B cell (primary cell): ENCODE measurements around the gene SLC4A3. TPM values are rescaled to one million over a fixed set of nuclear protein-coding genes. Genes with fewer than 3 reads are reported as not detected.

Source experiments
- ATAC-seq: fragments of 200-7000 bp; cut with Tn5 transposase; one replicate; pipeline ENCODE4 v1.10.0; 2021; ENCODE audit warnings: low read depth, mild to moderate bottlenecking, moderate number of reproducible peaks, moderate library complexity
- CTCF ChIA-PET: fragments of 350-600 bp; sonication (Branson Sonifier 250); formaldehyde crosslinking; loops from one replicate; lab custom pipeline; 2021; ENCODE audit warnings: antibody characterized with exemption, inconsistent platforms; lab: Charles Lee
- POLR2A ChIA-PET: fragments of 350-600 bp; sonication (Branson Sonifier 250); formaldehyde crosslinking; loops from one replicate; lab custom pipeline; 2021; ENCODE audit warnings: antibody characterized with exemption; lab: Charles Lee
- DNase-seq: peaks from one replicate; pipeline ENCODE4 v3.0.0; 2013
- H2AFZ ChIP-seq: 2 replicates; pipeline ENCODE4 v1.6.1; 2012; ENCODE audit warnings: mild to moderate bottlenecking, low read depth, low read length; ENCODE audit not compliant: insufficient read depth, poor library complexity, severe bottlenecking
- H3K27ac ChIP-seq, 2 donors: 1 replicate in 1 of 2; 2 replicates in 1 of 2; pipeline ENCODE4 v1.5.1; 2012 to 2013; ENCODE audit warnings: low read length in 2 of 2, mild to moderate bottlenecking in 2 of 2, moderate library complexity in 1 of 2
- H3K27me3 ChIP-seq, 4 experiments: fragments of 200-600 bp in 1 of 4; sonication (generic) in 1 of 4; replicated peaks in 1 of 4; 1 replicate in 2 of 4; 2 replicates in 2 of 4; pipeline versions ENCODE4 v1.6.1 to v1.7.0; 2013 to 2016; ENCODE audit warnings: low read length in 3 of 4, mild to moderate bottlenecking in 2 of 4, mixed read lengths in 1 of 4, moderate library complexity in 1 of 4; ENCODE audit not compliant: insufficient read depth in 4 of 4, control insufficient read depth in 3 of 4; ENCODE audit errors: control extremely low read depth in 1 of 4
- H3K36me3 ChIP-seq, 2 experiments: replicated peaks in 1 of 2; 1 replicate in 1 of 2; 2 replicates in 1 of 2; pipeline versions ENCODE4 v1.6.1 to v1.7.1; 2013; ENCODE audit warnings: low read length in 1 of 2; ENCODE audit not compliant: insufficient read depth in 2 of 2, control insufficient read depth in 1 of 2; ENCODE audit errors: control extremely low read depth in 1 of 2, extremely low read depth in 1 of 2
- H3K4me1 ChIP-seq, 2 donors: fragments of 200-600 bp in 1 of 2; sonication (generic) in 1 of 2; 1 replicate in 1 of 2; 2 replicates in 1 of 2; pipeline versions ENCODE4 v1.5.1 to v1.6.1; 2013 to 2017; ENCODE audit warnings: low read length in 2 of 2; ENCODE audit not compliant: control insufficient read depth in 2 of 2, insufficient read depth in 2 of 2
- H3K4me2 ChIP-seq: replicated peaks from 2 replicates; pipeline ENCODE3; 2012; ENCODE audit warnings: mild to moderate bottlenecking, low read depth, low read length; ENCODE audit not compliant: poor library complexity, severe bottlenecking
- H3K4me3 ChIP-seq, 5 experiments: fragments of 200-600 bp in 1 of 5; sonication (generic) in 1 of 5; 1 replicate in 3 of 5; 2 replicates in 2 of 5; pipeline versions ENCODE4 v1.5.1 to v1.7.0; 2011 to 2016; ENCODE audit warnings: low read length in 4 of 5, mild to moderate bottlenecking in 4 of 5, low read depth in 2 of 5, control low read depth in 1 of 5, moderate library complexity in 1 of 5; ENCODE audit not compliant: insufficient read depth in 1 of 5; ENCODE audit errors: control extremely low read depth in 1 of 5, extremely low read depth in 1 of 5
- H3K79me2 ChIP-seq: fragments of 200-600 bp; sonication (generic); one replicate; pipeline ENCODE4 v1.6.0; 2016; ENCODE audit warnings: low read length; ENCODE audit not compliant: control insufficient read depth, insufficient read depth
- H3K9ac ChIP-seq: fragments of 200-600 bp; sonication (generic); 2 replicates; pipeline ENCODE4 v1.6.1; 2017; ENCODE audit warnings: mild to moderate bottlenecking, low read length, moderate library complexity
- H3K9me3 ChIP-seq, 3 donors: one replicate each; pipeline versions ENCODE4 v1.6.1 to v1.7.1; 2013; ENCODE audit warnings: low read length in 2 of 3; ENCODE audit not compliant: control insufficient read depth in 2 of 3, insufficient read depth in 1 of 3; ENCODE audit errors: control extremely low read depth in 1 of 3
- H4K20me1 ChIP-seq: 2 replicates; pipeline ENCODE4 v1.6.0; 2012; ENCODE audit warnings: mild to moderate bottlenecking, low read length; ENCODE audit not compliant: insufficient read depth, control insufficient read depth, poor library complexity, severe bottlenecking
- H3K27ac Mint-ChIP-seq: one replicate; pipeline ENCODE4 v1.8.0; 2021; ENCODE audit warnings: mixed read lengths
- H3K27me3 Mint-ChIP-seq: one replicate; pipeline ENCODE4 v1.8.0; 2021; ENCODE audit warnings: mixed read lengths
- H3K4me1 Mint-ChIP-seq: one replicate; pipeline ENCODE4 v1.8.0; 2021; ENCODE audit warnings: mixed read lengths
- H3K4me3 Mint-ChIP-seq: one replicate; pipeline ENCODE4 v1.8.0; 2021; ENCODE audit warnings: mixed read lengths
- H3K9me3 Mint-ChIP-seq: one replicate; pipeline ENCODE4 v1.8.0; 2022; ENCODE audit warnings: mixed read lengths; ENCODE audit not compliant: insufficient read depth
- CTCF ChIP-seq: fragments of 200-600 bp; IDR thresholded peaks from one replicate; pipeline ENCODE4 v1.8.0; 2022; ENCODE audit warnings: antibody characterized with exemption, mild to moderate bottlenecking
- EZH2 ChIP-seq: IDR thresholded peaks from 2 replicates; pipeline ENCODE4 v1.6.1; 2012; ENCODE audit warnings: borderline replicate concordance, low read depth, mild to moderate bottlenecking, moderate library complexity, low read length; ENCODE audit not compliant: insufficient read depth, poor library complexity, severe bottlenecking
- WGBS: methylation state at CpG from one replicate; pipeline ENCODE4 v1.1.5; 2013; ENCODE audit warnings: missing lambda C conversion rate; ENCODE audit not compliant: insufficient coverage; 5-methylcytosine and 5-hydroxymethylcytosine counted together
- intact Hi-C: fragments of 100-400 bp; cut with micrococcal nuclease; formaldehyde crosslinking; loops from one replicate; pipeline ENCODE4 v1.10.0; 2022
- polyA plus RNA-seq: library from polyadenylated mRNA; depleted of rRNA; stranded (reverse); fragments of >200 nt; gene quantifications from 2 replicates; pipeline ENCODE4 v1.2.3, GENCODE V29; 2012
- total RNA-seq, 2 donors: library from RNA; stranded (reverse); fragments of 120-200 nt in 1 of 2; gene quantifications; 1 replicate in 1 of 2; 2 replicates in 1 of 2; pipeline versions ENCODE4 v1.2.3 to v1.2.4, GENCODE V29; 2013 to 2022

SLC4A3 gene
- total and polyA plus RNA-seq, 2 donors (not counting 1 experiment from before 2014, with no cell fraction given): 0.16 TPM; not detected in 1

- WGBS: 97% methylated on average over 10 of the region's 11 CpGs
- Mint-ChIP-seq H3K9me3 (no peaks in the 10 kb centered on the region), H3K4me3 (no peak overlapping the region), H3K27ac (no peak overlapping the region), H3K27me3 (no peaks in the 10 kb centered on the region), H3K4me1 (peaks cover 13% of the 10 kb centered on the region)
- ChIA-PET CTCF (no interaction called here), POLR2A (no interaction called here)
- H3K4me2 ChIP-seq: no peak overlapping the region
- no peaks in the 10 kb centered on the region for H4K20me1 ChIP-seq
- H3K79me2 ChIP-seq: no peaks in the 10 kb centered on the region
- H3K36me3 ChIP-seq: peaks cover 0 to 27% of the 10 kb centered on the region in 2 experiments
- H3K4me1 ChIP-seq: peaks cover 9% of the 10 kb centered on the region in 2 donors
- H3K9me3 ChIP-seq: no peaks in the 10 kb centered on the region
- H3K27me3 ChIP-seq: no peaks in the 10 kb centered on the region
- no peak overlapping the region for H3K27ac ChIP-seq
- no peak overlapping the region for H3K9ac ChIP-seq
- intact Hi-C loops: no loop called here
- H2AFZ ChIP-seq: no peak overlapping the region
- DNase-seq (no peak), ATAC-seq (no peak)
- no peak overlapping the region for H3K4me3 ChIP-seq
- TF ChIP-seq EZH2 (no peak), CTCF (no peak)
Observed at GRCh38 chr2:219614076-219614860, 13.2 kb upstream of the SLC4A3 start.

- no peak overlapping the region for H2AFZ ChIP-seq
- Mint-ChIP-seq H3K9me3 (no peaks in the 10 kb centered on the region), H3K4me1 (peaks cover 13% of the 10 kb centered on the region), H3K27me3 (no peaks in the 10 kb centered on the region), H3K4me3 (no peak overlapping the region), H3K27ac (no peak overlapping the region)
- no peak overlapping the region for H3K27ac ChIP-seq
- ATAC-seq: no peak
- H3K9ac ChIP-seq: no peak overlapping the region
- H3K79me2 ChIP-seq: no peaks in the 10 kb centered on the region
- CTCF ChIA-PET: no interaction called here
- H3K4me1 ChIP-seq: peaks cover 9% of the 10 kb centered on the region in 2 donors
- H4K20me1 ChIP-seq: no peaks in the 10 kb centered on the region
- peaks cover 0 to 23% of the 10 kb centered on the region in 2 experiments for H3K36me3 ChIP-seq
- POLR2A ChIA-PET: no interaction called here
- no peak overlapping the region for H3K4me2 ChIP-seq
- no peak for DNase-seq
- no peaks in the 10 kb centered on the region for H3K9me3 ChIP-seq
- intact Hi-C loops: no loop called here
- WGBS: 85% methylated on average over 11 of the region's 11 CpGs
- TF ChIP-seq EZH2: no peak
- TF ChIP-seq CTCF: no peak
- H3K27me3 ChIP-seq: no peaks in the 10 kb centered on the region
- no peak overlapping the region for H3K4me3 ChIP-seq
Observed at GRCh38 chr2:219615036-219615435, 12.4 kb upstream of the SLC4A3 start.
